GM23338 (cell line): ENCODE results near the gene FBXO28. TPM values are rescaled to one million over a fixed set of nuclear protein-coding genes. Genes with fewer than 3 reads are reported as not detected.
A peak's percentile ranks its signal among the peaks of the same experiment; 100 is the strongest.

Experiments
- ATAC-seq: fragments of 200-7000 bp; cut with Tn5 transposase; 3 replicates; pipeline ENCODE4 v1.9.1; 2020
- DNase-seq: peaks from one replicate; pipeline ENCODE4 v3.0.0-alpha.2; 2015; ENCODE audit warnings: low spot score
- H2AFZ ChIP-seq: fragments of 200-600 bp; sonication (generic); 2 replicates; pipeline ENCODE4 v1.8.0; 2016; ENCODE audit warnings: antibody characterized with exemption, mild to moderate bottlenecking, moderate library complexity
- H3F3A ChIP-seq: fragments of 200-600 bp; sonication (generic); replicated peaks from 2 replicates; pipeline ENCODE4 v1.8.0; 2017; ENCODE audit warnings: antibody characterized with exemption, mixed run types, low read depth
- H3K27ac ChIP-seq: fragments of 200-600 bp; sonication (generic); 2 replicates; pipeline ENCODE4 v1.6.1; 2016; ENCODE audit warnings: low read depth
- H3K27me3 ChIP-seq: fragments of 200-600 bp; sonication (generic); 2 replicates; pipeline ENCODE4 v1.8.0; 2016; ENCODE audit warnings: mild to moderate bottlenecking, mixed run types, moderate library complexity; ENCODE audit not compliant: insufficient read depth
- H3K36me3 ChIP-seq: fragments of 200-600 bp; sonication (generic); 2 replicates; pipeline ENCODE4 v1.8.0; 2016; ENCODE audit warnings: mild to moderate bottlenecking; ENCODE audit not compliant: insufficient read depth
- H3K4me1 ChIP-seq: fragments of 200-600 bp; sonication (generic); 2 replicates; pipeline ENCODE4 v1.8.0; 2016; ENCODE audit warnings: mild to moderate bottlenecking, moderate library complexity; ENCODE audit not compliant: insufficient read depth
- H3K4me2 ChIP-seq: fragments of 200-600 bp; sonication (generic); 2 replicates; pipeline ENCODE4 v1.7.1; 2017; ENCODE audit warnings: mixed run types
- H3K4me3 ChIP-seq: fragments of 200-600 bp; sonication (generic); 2 replicates; pipeline ENCODE4 v1.6.1; 2016; ENCODE audit warnings: mixed run types
- H3K79me2 ChIP-seq: fragments of 200-600 bp; sonication (generic); replicated peaks from 2 replicates; pipeline ENCODE4 v1.8.0; 2017; ENCODE audit warnings: mild to moderate bottlenecking; ENCODE audit not compliant: insufficient read depth
- H3K9me2 ChIP-seq: fragments of 200-600 bp; sonication (generic); 2 replicates; pipeline ENCODE4 v1.8.0; 2017; ENCODE audit not compliant: insufficient read depth
- H4K20me1 ChIP-seq: fragments of 200-600 bp; sonication (generic); replicated peaks from 2 replicates; pipeline ENCODE4 v1.8.0; 2017; ENCODE audit warnings: mild to moderate bottlenecking; ENCODE audit not compliant: insufficient read depth
- H3K27ac Mint-ChIP-seq: 2 replicates; pipeline ENCODE4 v1.8.0; 2020; ENCODE audit warnings: inconsistent platforms, mild to moderate bottlenecking, moderate library complexity, mixed read lengths
- H3K27me3 Mint-ChIP-seq: 3 replicates; pipeline ENCODE4 v1.8.0; 2022; ENCODE audit warnings: low read depth, mild to moderate bottlenecking, moderate library complexity, mixed read lengths, inconsistent platforms; ENCODE audit not compliant: insufficient read depth, poor library complexity
- H3K36me3 Mint-ChIP-seq: 3 replicates; pipeline ENCODE4 v1.8.0; 2021; ENCODE audit warnings: low read depth, mild to moderate bottlenecking, inconsistent platforms, moderate library complexity, mixed read lengths
- H3K4me1 Mint-ChIP-seq: 3 replicates; pipeline ENCODE4 v1.8.0; 2020; ENCODE audit warnings: mild to moderate bottlenecking, inconsistent platforms, mixed read lengths
- H3K4me3 Mint-ChIP-seq: 3 replicates; pipeline ENCODE4 v1.8.0; 2021; ENCODE audit warnings: moderate library complexity, mild to moderate bottlenecking, inconsistent platforms, mixed read lengths
- H3K9me3 Mint-ChIP-seq: 3 replicates; pipeline ENCODE4 v1.8.0; 2020; ENCODE audit warnings: moderate library complexity, mild to moderate bottlenecking, inconsistent platforms, mixed read lengths
- CREB1 ChIP-seq: fragments of 250-450 bp; sonication (Bioruptor Pico); IDR thresholded peaks from 2 replicates; pipeline ENCODE4 v1.5.0; 2020; ENCODE audit warnings: low read depth, mild to moderate bottlenecking, moderate library complexity
- CTCF ChIP-seq, 2 experiments: fragments of 200-600 bp in 1 of 2; sonication (generic) in 1 of 2; conservative IDR thresholded peaks; 2 replicates each; pipeline versions ENCODE4 v1.5.1 to v1.6.1; 2016 to 2017; ENCODE audit warnings: antibody characterized with exemption in 2 of 2, low read depth in 2 of 2, mild to moderate bottlenecking in 2 of 2, moderate library complexity in 1 of 2
- EZH2 ChIP-seq: fragments of 200-600 bp; sonication (generic); IDR thresholded peaks from one replicate; pipeline ENCODE4 v1.8.0; 2017; ENCODE audit warnings: antibody characterized with exemption, mild to moderate bottlenecking, low read depth; ENCODE audit not compliant: unreplicated experiment
- EZH2phosphoT487 ChIP-seq: fragments of 200-600 bp; sonication (generic); IDR thresholded peaks from one replicate; pipeline ENCODE4 v1.8.1; 2018; ENCODE audit warnings: antibody characterized with exemption; ENCODE audit not compliant: unreplicated experiment
- NANOG ChIP-seq: IDR thresholded peaks from 2 replicates; pipeline ENCODE4 v1.6.1; 2016; ENCODE audit warnings: antibody characterized with exemption, borderline replicate concordance
- POLR2AphosphoS5 ChIP-seq: IDR thresholded peaks from 2 replicates; pipeline ENCODE4 v1.6.1; 2016; ENCODE audit warnings: antibody characterized with exemption, low read depth
- REST ChIP-seq: IDR thresholded peaks from one replicate; pipeline ENCODE4 v1.6.1; 2018; ENCODE audit warnings: antibody characterized with exemption; ENCODE audit not compliant: unreplicated experiment
- STAT1 ChIP-seq: IDR thresholded peaks from one replicate; pipeline ENCODE4 v1.6.1; 2016; ENCODE audit warnings: antibody characterized with exemption; ENCODE audit not compliant: unreplicated experiment
- ZNF114 ChIP-seq: fragments of 250-450 bp; sonication (Bioruptor Pico); IDR thresholded peaks from 2 replicates; pipeline ENCODE4 v1.5.0; 2020; ENCODE audit warnings: mild to moderate bottlenecking, moderate library complexity
- ZNF331 ChIP-seq: fragments of 250-450 bp; sonication (Bioruptor Pico); IDR thresholded peaks from 2 replicates; pipeline ENCODE4 v1.5.0; 2020; ENCODE audit warnings: low read depth, mild to moderate bottlenecking, moderate library complexity
- polyA plus RNA-seq: library from polyadenylated mRNA; unstranded; fragments of >200 nt; fragmentation: Nextera tagmentation; extraction: Ambion mirVana; gene quantifications from 2 replicates; pipeline ENCODE4 v1.2.1, GENCODE V29; 2016
- total RNA-seq: library from RNA; depleted of rRNA; stranded (reverse); fragments of >200 nt; shearing (Covaris generic); gene quantifications from 2 replicates; pipeline ENCODE4 v1.2.3, GENCODE V29; 2014

The FBXO28 gene
- total and polyA plus RNA-seq, 2 experiments from 2014 or later = 16.9 to 45.2 TPM

- no peak overlapping the region for H3K27ac ChIP-seq
- peaks cover 71% of the 10 kb centered on the region for H3K79me2 ChIP-seq
- Mint-ChIP-seq H3K9me3 (no peaks in the 10 kb centered on the region), H3K27ac (no peak overlapping the region), H3K4me1 (peaks cover 28% of the 10 kb centered on the region), H3K4me3 (peak overlapping the region; percentile 91), H3K36me3 (peaks cover 10% of the 10 kb centered on the region), H3K27me3 (no peaks in the 10 kb centered on the region)
- H3F3A ChIP-seq = peaks cover 4% of the 10 kb centered on the region; the same call in 1 of the 2 replicates
- H2AFZ ChIP-seq = no peak overlapping the region
- H3K4me2 ChIP-seq = peak overlapping the region; percentile 81
- ATAC-seq = no peak
- H3K36me3 ChIP-seq = no peaks in the 10 kb centered on the region
- H3K4me1 ChIP-seq = peaks cover 16% of the 10 kb centered on the region; the same call in 1 of the 2 replicates
- no peaks in the 10 kb centered on the region for H3K9me2 ChIP-seq
- H3K4me3 ChIP-seq = peak overlapping the region; percentile 84
- peaks cover 19% of the 10 kb centered on the region for H4K20me1 ChIP-seq
- DNase-seq = peak; percentile 66
- peak in 1 of 2 experiments; percentile 79 for TF ChIP-seq CTCF (conservative IDR thresholded peaks at IDR 0.05; ENCODE audit: low read depth in 2 of 2)
- no peak for TF ChIP-seq EZH2
- H3K27me3 ChIP-seq = no peaks in the 10 kb centered on the region
Observed at GRCh38 chr1:224116131-224116530, 2.2 kb downstream of the FBXO28 start.

GRCh38 chr1:224118688-224119087 is 4.8 kb downstream of the FBXO28 start:
- Histone ChIP-seq H3K4me1 (0 out of 2 replicates have a peak, but pooled peaks cover 9% of the 10 kb centered on the region), H3K9me2 (no peaks in the 10 kb centered on the region), H3K36me3 (no peaks in the 10 kb centered on the region), H2AFZ (no peak overlapping the region), H3K4me3 (no peak overlapping the region), H3K27ac (no peak overlapping the region), H3F3A (peaks cover 4% of the 10 kb centered on the region; the same call in 1 of the 2 replicates), H3K27me3 (no peaks in the 10 kb centered on the region), H4K20me1 (peaks cover 19% of the 10 kb centered on the region), H3K79me2 (peaks cover 97% of the 10 kb centered on the region), H3K4me2 (no peak overlapping the region)
- Mint-ChIP-seq H3K9me3 (no peaks in the 10 kb centered on the region), H3K36me3 (peaks cover 10% of the 10 kb centered on the region), H3K4me3 (no peak overlapping the region), H3K27ac (no peak overlapping the region), H3K27me3 (no peaks in the 10 kb centered on the region), H3K4me1 (peaks cover 19% of the 10 kb centered on the region)
- no peak for TF ChIP-seq NANOG
- no peak for TF ChIP-seq POLR2AphosphoS5
- no peak for TF ChIP-seq STAT1
- no peak for TF ChIP-seq CREB1
- TF ChIP-seq CTCF (conservative IDR thresholded peaks at IDR 0.05; ENCODE audit: low read depth in 2 of 2) = no peak
- no peak for TF ChIP-seq EZH2
- TF ChIP-seq ZNF331 (CRISPR knock-in tag) = no peak
- TF ChIP-seq ZNF114 (CRISPR knock-in tag) = no peak
- no peak for TF ChIP-seq EZH2phosphoT487
- no peak for TF ChIP-seq REST
- no peak for ATAC-seq
- no peak for DNase-seq
